Colon (tissue), 2 donors: ENCODE data around the gene LYZL1.
"Not testable (repeated sequence)": the region's sequence is repeated elsewhere in the genome, so short reads cannot be mapped to it uniquely, and the experiment has no call there.

Experiments used
- FAIRE-seq: peaks from 2 replicates; lab custom pipeline; 2012; peaks lifted over from hg19 to GRCh38; lab: Jason Lieb, UNC
- donor health status: control.
- donor health status: control.

The LYZL1 gene

GRCh38 chr10:29263506-29263905 is 25.4 kb upstream of the LYZL1 start:
- FAIRE-seq = no peak

GRCh38 chr10:29265210-29265768 is 23.6 kb upstream of the LYZL1 start:
- no peak for FAIRE-seq

GRCh38 chr10:29266641-29267040 is 22.2 kb upstream of the LYZL1 start:
- FAIRE-seq = no peak

- FAIRE-seq = no peak
Observed at GRCh38 chr10:29268011-29268410, 20.9 kb upstream of the LYZL1 start.

- no peak for FAIRE-seq
Observed at GRCh38 chr10:29269486-29269885, 19.4 kb upstream of the LYZL1 start.

GRCh38 chr10:29270883-29271282 is 18.0 kb upstream of the LYZL1 start:
- FAIRE-seq = no peak

- no peak for FAIRE-seq
Observed at GRCh38 chr10:29271877-29272276, 17.0 kb upstream of the LYZL1 start.

- FAIRE-seq = no peak
Observed at GRCh38 chr10:29273478-29273877, 15.4 kb upstream of the LYZL1 start.

GRCh38 chr10:29276251-29276850 is 12.5 kb upstream of the LYZL1 start:
- FAIRE-seq = no peak

- no peak for FAIRE-seq
Observed at GRCh38 chr10:29277296-29277695, 11.6 kb upstream of the LYZL1 start.

- no peak for FAIRE-seq
Observed at GRCh38 chr10:29279779-29280487, 8.9 kb upstream of the LYZL1 start.

GRCh38 chr10:29280488-29280840 is 8.4 kb upstream of the LYZL1 start:
- FAIRE-seq = no peak

- no peak for FAIRE-seq
Observed at GRCh38 chr10:29285624-29286051, 3.2 kb upstream of the LYZL1 start.

GRCh38 chr10:29287635-29288034 is 1.2 kb upstream of the LYZL1 start:
- no peak for FAIRE-seq

GRCh38 chr10:29291561-29291960 is 2.7 kb downstream of the LYZL1 start:
- not testable (repeated sequence) for FAIRE-seq

- FAIRE-seq = not testable (repeated sequence)
Observed at GRCh38 chr10:29292406-29292805, 3.5 kb downstream of the LYZL1 start.

GRCh38 chr10:29295813-29296212 is 6.9 kb downstream of the LYZL1 start:
- FAIRE-seq = no peak

- no peak for FAIRE-seq
Observed at GRCh38 chr10:29297678-29298077, 8.8 kb downstream of the LYZL1 start.

- no peak for FAIRE-seq
Observed at GRCh38 chr10:29301359-29301910, 12.6 kb downstream of the LYZL1 start.

GRCh38 chr10:29302499-29302898 is 13.6 kb downstream of the LYZL1 start:
- FAIRE-seq = no peak

- FAIRE-seq = no peak
Observed at GRCh38 chr10:29304264-29304994, 15.6 kb downstream of the LYZL1 start.

- FAIRE-seq = no peak
Observed at GRCh38 chr10:29304995-29305335, 16.1 kb downstream of the LYZL1 start.

GRCh38 chr10:29306688-29307087 is 17.8 kb downstream of the LYZL1 start:
- no peak for FAIRE-seq
